Prostate gland (tissue), 2 donors: ENCODE data around the gene IBA57. TPM values are rescaled to one million over a fixed set of nuclear protein-coding genes. Genes with fewer than 3 reads are reported as not detected.

Source experiments
- DNase-seq: peaks from one replicate; pipeline ENCODE4 v3.0.0-alpha.2; 2019; ENCODE audit warnings: low spot score
- H3K27ac ChIP-seq, 2 donors: fragments of 200-600 bp; sonication (generic); 2 replicates each; pipeline ENCODE4 v1.5.1; 2017 to 2019
- H3K27me3 ChIP-seq: fragments of 200-600 bp; sonication (generic); replicated peaks from 2 replicates; pipeline ENCODE4 v1.5.1; 2019; ENCODE audit not compliant: insufficient read depth
- H3K36me3 ChIP-seq, 2 donors: fragments of 200-600 bp; sonication (generic); 1 replicate in 1 of 2; 2 replicates in 1 of 2; pipeline versions ENCODE4 v1.5.1 to v1.8.1; 2017 to 2019
- H3K4me1 ChIP-seq: fragments of 200-600 bp; sonication (generic); replicated peaks from 2 replicates; pipeline ENCODE4 v1.5.1; 2019
- H3K4me3 ChIP-seq, 2 donors: fragments of 200-600 bp; sonication (generic); 2 replicates each; pipeline ENCODE4 v1.5.1; 2017 to 2019
- H3K9me3 ChIP-seq: fragments of 200-600 bp; sonication (generic); 2 replicates; pipeline ENCODE4 v1.5.1; 2017
- POLR2A ChIP-seq: fragments of 450-650 bp; IDR thresholded peaks from one replicate; pipeline ENCODE4 v1.6.1; 2016; ENCODE audit warnings: antibody characterized with exemption, mild to moderate bottlenecking
- POLR2AphosphoS5 ChIP-seq: sonication (generic); formaldehyde crosslinking; IDR thresholded peaks from one replicate; pipeline ENCODE4 v1.6.1; 2017; ENCODE audit warnings: antibody characterized with exemption
- WGBS: methylation state at CpG from one replicate; pipeline ENCODE4 v1.1.5; 2018; 5-methylcytosine and 5-hydroxymethylcytosine counted together
- intact Hi-C: fragments of 100-400 bp; cut with DNase I; formaldehyde crosslinking; loops from one replicate; pipeline ENCODE4 v1.14.2; 2022
- total RNA-seq, 2 donors: library from RNA; depleted of rRNA; stranded (reverse); fragments of >200 nt; gene quantifications; one replicate each; pipeline ENCODE4 v1.1.0, GENCODE V29; 2016
- TF ChIP-seq, protein P1 (sequence below), 4 experiments: fragments of 200-600 bp in 2 of 4; fragments of 450-650 bp in 2 of 4; sonication (generic) in 2 of 4; IDR thresholded peaks; 1 replicate in 3 of 4; 2 replicates in 1 of 4; pipeline ENCODE4 v1.5.1; 2016 to 2019; ENCODE audit warnings: antibody characterized with exemption in 4 of 4, mild to moderate bottlenecking in 2 of 4, moderate library complexity in 2 of 4

IBA57 gene
- total RNA-seq, 2 donors from 2014 or later = 5.6 to 17.4 TPM

DNA sequence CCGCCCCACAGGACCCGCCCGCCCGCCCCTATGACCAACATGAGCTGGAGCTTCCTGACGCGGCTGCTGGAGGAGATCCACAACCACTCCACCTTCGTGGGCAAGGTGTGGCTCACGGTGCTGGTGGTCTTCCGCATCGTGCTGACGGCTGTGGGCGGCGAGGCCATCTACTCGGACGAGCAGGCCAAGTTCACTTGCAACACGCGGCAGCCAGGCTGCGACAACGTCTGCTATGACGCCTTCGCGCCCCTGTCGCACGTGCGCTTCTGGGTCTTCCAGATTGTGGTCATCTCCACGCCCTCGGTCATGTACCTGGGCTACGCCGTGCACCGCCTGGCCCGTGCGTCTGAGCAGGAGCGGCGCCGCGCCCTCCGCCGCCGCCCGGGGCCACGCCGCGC lies 7.9 kb upstream of the IBA57 start:
- TF ChIP-seq, protein P1, sequence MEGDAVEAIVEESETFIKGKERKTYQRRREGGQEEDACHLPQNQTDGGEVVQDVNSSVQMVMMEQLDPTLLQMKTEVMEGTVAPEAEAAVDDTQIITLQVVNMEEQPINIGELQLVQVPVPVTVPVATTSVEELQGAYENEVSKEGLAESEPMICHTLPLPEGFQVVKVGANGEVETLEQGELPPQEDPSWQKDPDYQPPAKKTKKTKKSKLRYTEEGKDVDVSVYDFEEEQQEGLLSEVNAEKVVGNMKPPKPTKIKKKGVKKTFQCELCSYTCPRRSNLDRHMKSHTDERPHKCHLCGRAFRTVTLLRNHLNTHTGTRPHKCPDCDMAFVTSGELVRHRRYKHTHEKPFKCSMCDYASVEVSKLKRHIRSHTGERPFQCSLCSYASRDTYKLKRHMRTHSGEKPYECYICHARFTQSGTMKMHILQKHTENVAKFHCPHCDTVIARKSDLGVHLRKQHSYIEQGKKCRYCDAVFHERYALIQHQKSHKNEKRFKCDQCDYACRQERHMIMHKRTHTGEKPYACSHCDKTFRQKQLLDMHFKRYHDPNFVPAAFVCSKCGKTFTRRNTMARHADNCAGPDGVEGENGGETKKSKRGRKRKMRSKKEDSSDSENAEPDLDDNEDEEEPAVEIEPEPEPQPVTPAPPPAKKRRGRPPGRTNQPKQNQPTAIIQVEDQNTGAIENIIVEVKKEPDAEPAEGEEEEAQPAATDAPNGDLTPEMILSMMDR (IDR thresholded peaks at IDR 0.05) = no peak
- no peak for TF ChIP-seq POLR2AphosphoS5
- no peak for TF ChIP-seq POLR2A

DNA sequence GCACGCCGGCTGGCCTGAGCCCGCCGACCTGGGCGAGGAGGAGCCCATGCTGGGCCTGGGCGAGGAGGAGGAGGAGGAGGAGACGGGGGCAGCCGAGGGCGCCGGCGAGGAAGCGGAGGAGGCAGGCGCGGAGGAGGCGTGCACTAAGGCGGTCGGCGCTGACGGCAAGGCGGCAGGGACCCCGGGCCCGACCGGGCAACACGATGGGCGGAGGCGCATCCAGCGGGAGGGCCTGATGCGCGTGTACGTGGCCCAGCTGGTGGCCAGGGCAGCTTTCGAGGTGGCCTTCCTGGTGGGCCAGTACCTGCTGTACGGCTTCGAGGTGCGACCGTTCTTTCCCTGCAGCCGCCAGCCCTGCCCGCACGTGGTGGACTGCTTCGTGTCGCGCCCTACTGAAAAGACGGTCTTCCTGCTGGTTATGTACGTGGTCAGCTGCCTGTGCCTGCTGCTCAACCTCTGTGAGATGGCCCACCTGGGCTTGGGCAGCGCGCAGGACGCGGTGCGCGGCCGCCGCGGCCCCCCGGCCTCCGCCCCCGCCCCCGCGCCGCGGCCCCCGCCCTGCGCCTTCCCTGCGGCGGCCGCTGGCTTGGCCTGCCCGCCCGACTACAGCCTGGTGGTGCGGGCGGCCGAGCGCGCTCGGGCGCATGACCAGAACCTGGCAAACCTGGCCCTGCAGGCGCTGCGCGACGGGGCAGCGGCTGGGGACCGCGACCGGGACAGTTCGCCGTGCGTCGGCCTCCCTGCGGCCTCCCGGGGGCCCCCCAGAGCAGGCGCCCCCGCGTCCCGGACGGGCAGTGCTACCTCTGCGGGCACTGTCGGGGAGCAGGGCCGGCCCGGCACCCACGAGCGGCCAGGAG lies 7.2 kb upstream of the IBA57 start:
- TF ChIP-seq POLR2AphosphoS5 (no peak), POLR2A (no peak)
- TF ChIP-seq, protein P1 (IDR thresholded peaks at IDR 0.05) = no peak
- Histone ChIP-seq H3K4me1 (no peaks in the 10 kb centered on the region), H3K36me3 (no peaks in the 10 kb centered on the region), H3K27me3 (no peaks in the 10 kb centered on the region), H3K9me3 (no peaks in the 10 kb centered on the region), H3K27ac (no peak overlapping the region), H3K4me3 (no peak overlapping the region)
- no peak for DNase-seq
- intact Hi-C loops = no loop called here
- 50% methylated on average over 70 of the region's 98 CpGs for WGBS

More for the DNA sequence above, 7.9 kb upstream of the IBA57 start:
- H3K9me3 ChIP-seq = no peaks in the 10 kb centered on the region
- no peak overlapping the region for H3K27ac ChIP-seq
- intact Hi-C loops = no loop called here
- no peak overlapping the region for H3K4me3 ChIP-seq
- 67% methylated on average over 27 of the region's 43 CpGs for WGBS
- H3K36me3 ChIP-seq = no peaks in the 10 kb centered on the region
- no peaks in the 10 kb centered on the region for H3K4me1 ChIP-seq
- no peaks in the 10 kb centered on the region for H3K27me3 ChIP-seq
- no peak for DNase-seq

DNA sequence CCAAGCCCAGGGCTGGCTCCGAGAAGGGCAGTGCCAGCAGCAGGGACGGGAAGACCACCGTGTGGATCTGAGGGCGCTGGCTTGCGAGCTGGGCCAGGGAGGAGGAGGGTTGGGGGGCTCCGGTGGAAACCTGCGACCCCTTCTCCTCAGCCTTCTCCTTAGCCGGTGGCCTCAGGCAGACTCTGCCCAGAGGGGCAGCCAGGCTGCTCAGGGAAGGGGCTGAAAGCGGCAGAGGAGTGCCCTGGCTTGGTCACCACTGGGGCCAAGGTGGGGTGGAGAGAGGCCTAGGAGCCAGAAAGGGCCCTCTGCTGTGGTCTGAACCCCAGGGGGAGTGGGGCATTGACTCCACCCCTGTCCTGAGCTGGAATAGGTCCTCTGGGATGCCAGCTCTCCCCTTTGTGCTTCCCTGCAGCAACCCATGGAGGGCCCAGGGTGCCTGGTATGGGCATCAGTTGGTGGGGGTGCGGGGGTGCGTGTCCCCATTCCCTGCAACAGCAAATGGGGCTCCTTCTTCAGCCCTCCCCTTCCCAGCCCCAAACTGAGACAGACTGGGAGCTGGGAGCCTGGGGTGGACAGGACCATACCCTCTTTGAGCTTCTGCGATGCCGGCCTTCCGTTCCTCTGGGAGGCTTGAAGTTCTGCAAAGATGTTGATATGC lies 6.5 kb upstream of the IBA57 start:
- DNase-seq = no peak
- Histone ChIP-seq H3K9me3 (no peaks in the 10 kb centered on the region), H3K4me1 (no peaks in the 10 kb centered on the region), H3K36me3 (no peaks in the 10 kb centered on the region), H3K27me3 (no peaks in the 10 kb centered on the region), H3K27ac (no peak overlapping the region), H3K4me3 (no peak overlapping the region)
- intact Hi-C loops = no loop called here
- no peak for TF ChIP-seq POLR2A
- no peak for TF ChIP-seq POLR2AphosphoS5
- TF ChIP-seq, protein P1 (IDR thresholded peaks at IDR 0.05) = no peak
- 79% methylated on average over 14 of the region's 14 CpGs for WGBS

DNA sequence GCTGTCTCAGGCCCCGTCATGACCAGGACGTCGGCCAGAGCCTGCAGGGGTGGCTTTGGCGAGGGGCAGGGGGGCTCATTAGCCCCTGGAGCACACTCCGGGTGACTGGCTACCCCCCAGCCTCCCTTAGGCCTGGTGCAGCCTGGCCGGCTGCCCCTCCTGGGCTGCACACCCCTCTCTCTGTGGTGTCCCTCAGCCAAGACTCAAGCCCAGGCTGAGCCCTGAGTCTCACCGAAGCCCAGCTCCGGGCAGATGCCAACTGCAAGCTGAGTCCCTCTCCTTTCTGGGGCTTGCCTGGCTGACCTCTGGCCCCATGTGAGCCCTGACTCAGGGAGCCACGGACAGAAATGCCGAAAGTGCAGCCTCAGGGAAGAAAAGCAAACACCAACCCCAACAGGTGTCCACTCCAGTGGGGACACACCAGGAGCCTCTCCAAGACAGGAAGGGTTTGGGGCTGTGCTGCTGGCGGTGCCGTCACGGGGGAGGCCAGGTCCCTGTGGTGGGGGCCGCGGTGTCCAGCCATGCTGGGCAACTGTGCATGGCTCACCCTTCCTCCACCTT lies 5.3 kb upstream of the IBA57 start:
- Histone ChIP-seq H3K4me1 (no peaks in the 10 kb centered on the region), H3K4me3 (no peak overlapping the region), H3K36me3 (no peaks in the 10 kb centered on the region), H3K9me3 (no peaks in the 10 kb centered on the region), H3K27ac (no peak overlapping the region), H3K27me3 (no peaks in the 10 kb centered on the region)
- WGBS = 76% methylated on average over 15 of the region's 15 CpGs
- DNase-seq = no peak
- intact Hi-C loops = loop anchor here (10.0 kb wide), 1 partner anchor 325 kb away; the partner anchor contains the start of gene RNF187
- TF ChIP-seq, protein P1 (IDR thresholded peaks at IDR 0.05) = no peak
- TF ChIP-seq POLR2A (no peak), POLR2AphosphoS5 (no peak)
